Measurements from ENCODE around the gene KRTAP10-3.
A peak's percentile ranks its signal among the peaks of the same experiment; 100 is the strongest.

The KRTAP10-3 gene

DNA sequence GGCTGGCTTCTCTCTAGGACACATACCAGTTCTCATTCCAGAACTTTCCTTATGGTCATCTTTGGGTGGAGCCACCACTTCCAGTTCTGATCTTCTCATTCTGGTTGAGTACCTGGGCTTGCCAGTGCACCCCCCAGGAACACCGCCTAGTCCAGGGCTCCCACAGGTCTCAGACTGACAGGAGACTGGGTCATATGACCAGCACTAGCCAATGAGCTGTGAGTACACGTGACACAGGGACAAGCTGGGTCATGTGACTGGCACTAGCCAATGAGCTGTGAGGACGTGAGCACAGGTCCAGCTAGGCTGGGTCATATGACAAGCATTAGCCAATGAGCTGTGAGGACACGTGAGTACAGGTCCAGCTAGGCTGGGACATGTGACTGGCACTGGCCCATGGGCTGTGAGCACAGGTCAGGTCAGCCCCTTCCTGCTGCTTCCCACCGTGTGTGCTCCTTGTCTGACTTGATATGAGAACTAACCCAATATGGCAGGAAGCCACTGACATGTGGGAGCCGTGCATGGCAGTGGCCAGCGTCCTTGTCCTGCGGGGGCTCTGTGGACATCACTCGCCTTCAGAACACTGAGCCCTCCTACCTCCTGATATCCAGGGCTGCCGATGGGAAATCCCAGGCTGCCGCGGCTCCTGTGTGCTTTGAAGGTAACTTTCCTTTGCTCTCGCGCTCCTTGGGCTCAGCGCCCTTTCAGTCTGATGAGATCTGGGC is 41.3 kb downstream of the KRTAP10-3 start:
- H3K36me3 ChIP-seq (ENCODE audit: control insufficient read depth, insufficient read depth, low read length): no peaks in the 10 kb centered on the region
- H3K9ac ChIP-seq (ENCODE audit: low read length): peak overlapping the region; percentile 14
- no peaks in the 10 kb centered on the region for H3K27me3 ChIP-seq (ENCODE audit: control insufficient read depth, insufficient read depth, low read length)
- H3K4me1 ChIP-seq (ENCODE audit: control insufficient read depth, insufficient read depth, low read length): no peaks in the 10 kb centered on the region
- H3K27ac ChIP-seq (ENCODE audit: low read depth, low read length): no peak overlapping the region
- peak overlapping the region; percentile 47 for H3K4me3 ChIP-seq (ENCODE audit: low read depth, low read length)
- no peaks in the 10 kb centered on the region; the same call in 1 of the 2 replicates for H3K9me3 ChIP-seq (ENCODE audit: control insufficient read depth, insufficient read depth, low read depth, low read length)

GRCh38 chr21:44516828-44517174 is 41.8 kb downstream of the KRTAP10-3 start:
- Histone ChIP-seq H3K9ac (ENCODE audit: low read length) (no peak overlapping the region), H3K27me3 (ENCODE audit: control insufficient read depth, insufficient read depth, low read length) (no peaks in the 10 kb centered on the region), H3K4me1 (ENCODE audit: control insufficient read depth, insufficient read depth, low read length) (no peaks in the 10 kb centered on the region), H3K9me3 (ENCODE audit: control insufficient read depth, insufficient read depth, low read depth, low read length) (no peaks in the 10 kb centered on the region; the same call in 1 of the 2 replicates), H3K27ac (ENCODE audit: low read depth, low read length) (no peak overlapping the region), H3K4me3 (ENCODE audit: low read depth, low read length) (no peak overlapping the region), H3K36me3 (ENCODE audit: control insufficient read depth, insufficient read depth, low read length) (no peaks in the 10 kb centered on the region)

DNA sequence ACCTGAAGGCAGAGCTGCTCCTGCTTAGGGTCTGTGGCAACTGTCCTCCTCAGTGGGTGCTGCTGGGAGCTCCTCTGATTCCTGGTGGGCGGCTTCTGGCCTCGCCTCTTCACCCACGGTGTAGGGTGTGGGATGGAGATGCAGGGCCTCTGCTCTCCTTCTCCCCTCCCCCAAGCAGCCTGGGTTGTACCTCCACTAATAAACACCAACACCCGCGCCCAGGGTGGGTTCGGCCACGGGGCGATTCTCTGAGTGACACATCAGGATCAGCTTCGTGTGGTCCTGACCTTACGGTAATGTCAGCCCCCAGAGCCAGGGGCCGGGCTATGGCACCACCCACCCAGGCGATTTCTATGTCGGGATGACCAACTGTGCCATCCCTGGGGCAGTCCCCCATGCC is 42.3 kb downstream of the KRTAP10-3 start:
- Histone ChIP-seq H3K36me3 (ENCODE audit: control insufficient read depth, insufficient read depth, low read length) (peaks cover 1% of the 10 kb centered on the region), H3K27me3 (ENCODE audit: control insufficient read depth, insufficient read depth, low read length) (no peaks in the 10 kb centered on the region), H3K4me3 (ENCODE audit: low read depth, low read length) (no peak overlapping the region), H3K4me1 (ENCODE audit: control insufficient read depth, insufficient read depth, low read length) (no peaks in the 10 kb centered on the region), H3K9ac (ENCODE audit: low read length) (no peak overlapping the region), H3K9me3 (ENCODE audit: control insufficient read depth, insufficient read depth, low read depth, low read length) (no peaks in the 10 kb centered on the region; the same call in 1 of the 2 replicates), H3K27ac (ENCODE audit: low read depth, low read length) (no peak overlapping the region)

GRCh38 chr21:44515359-44516165 is 43.0 kb downstream of the KRTAP10-3 start:
- Histone ChIP-seq H3K27ac (ENCODE audit: low read depth, low read length) (no peak overlapping the region), H3K4me1 (ENCODE audit: control insufficient read depth, insufficient read depth, low read length) (0 out of 2 replicates have a peak, but pooled peaks cover 4% of the 10 kb centered on the region), H3K4me3 (ENCODE audit: low read depth, low read length) (no peak overlapping the region), H3K36me3 (ENCODE audit: control insufficient read depth, insufficient read depth, low read length) (peaks cover 6% of the 10 kb centered on the region), H3K27me3 (ENCODE audit: control insufficient read depth, insufficient read depth, low read length) (no peaks in the 10 kb centered on the region), H3K9ac (ENCODE audit: low read length) (no peak overlapping the region), H3K9me3 (ENCODE audit: control insufficient read depth, insufficient read depth, low read depth, low read length) (no peaks in the 10 kb centered on the region; the same call in 1 of the 2 replicates)

DNA sequence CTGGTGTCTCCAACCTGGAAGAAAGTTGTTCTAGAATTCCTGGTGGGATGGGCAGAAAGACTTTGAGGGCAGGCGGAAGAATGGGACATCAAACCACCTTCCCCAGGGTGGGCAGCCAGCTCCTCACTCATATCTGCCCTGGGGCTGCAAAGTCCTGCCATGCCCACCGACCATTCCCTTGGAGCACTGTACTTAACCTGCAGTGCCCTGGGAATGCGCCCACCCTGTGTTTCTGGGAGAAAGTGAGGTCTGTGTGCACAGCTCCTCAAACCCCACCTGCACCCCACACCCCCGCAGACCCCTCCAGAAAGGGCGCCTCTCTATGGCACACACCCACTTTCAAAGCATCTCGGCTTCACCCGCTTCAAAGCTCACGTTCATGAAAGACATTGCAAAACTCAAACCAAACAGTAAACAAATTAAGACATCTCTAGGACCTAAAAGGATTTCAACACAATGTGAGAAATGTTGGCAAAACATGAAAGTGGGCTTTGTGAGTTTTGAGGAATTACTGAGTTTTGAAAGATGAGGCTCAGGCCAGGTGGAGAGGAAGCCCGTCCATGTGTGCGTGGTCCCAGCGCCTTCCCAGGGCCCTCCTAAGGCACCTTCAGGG is 43.7 kb downstream of the KRTAP10-3 start:
- no peak overlapping the region for H3K9ac ChIP-seq (ENCODE audit: low read length)
- no peak overlapping the region for H3K27ac ChIP-seq (ENCODE audit: low read depth, low read length)
- H3K9me3 ChIP-seq (ENCODE audit: control insufficient read depth, insufficient read depth, low read depth, low read length): no peaks in the 10 kb centered on the region; the same call in 1 of the 2 replicates
- no peaks in the 10 kb centered on the region for H3K27me3 ChIP-seq (ENCODE audit: control insufficient read depth, insufficient read depth, low read length)
- peaks cover 7% of the 10 kb centered on the region; the same call in 1 of the 2 replicates for H3K4me1 ChIP-seq (ENCODE audit: control insufficient read depth, insufficient read depth, low read length)
- no peak overlapping the region for H3K4me3 ChIP-seq (ENCODE audit: low read depth, low read length)
- H3K36me3 ChIP-seq (ENCODE audit: control insufficient read depth, insufficient read depth, low read length): peaks cover 7% of the 10 kb centered on the region

- Histone ChIP-seq H3K4me3 (ENCODE audit: low read depth, low read length) (no peak overlapping the region), H3K27ac (ENCODE audit: low read depth, low read length) (no peak overlapping the region), H3K27me3 (ENCODE audit: control insufficient read depth, insufficient read depth, low read length) (no peaks in the 10 kb centered on the region), H3K4me1 (ENCODE audit: control insufficient read depth, insufficient read depth, low read length) (peaks cover 7% of the 10 kb centered on the region; the same call in 1 of the 2 replicates), H3K9ac (ENCODE audit: low read length) (no peak overlapping the region), H3K36me3 (ENCODE audit: control insufficient read depth, insufficient read depth, low read length) (peaks cover 11% of the 10 kb centered on the region), H3K9me3 (ENCODE audit: control insufficient read depth, insufficient read depth, low read depth, low read length) (no peaks in the 10 kb centered on the region; the same call in 1 of the 2 replicates)
These were observed 44.4 kb downstream of the KRTAP10-3 start for GRCh38 chr21:44514218-44514520.

DNA sequence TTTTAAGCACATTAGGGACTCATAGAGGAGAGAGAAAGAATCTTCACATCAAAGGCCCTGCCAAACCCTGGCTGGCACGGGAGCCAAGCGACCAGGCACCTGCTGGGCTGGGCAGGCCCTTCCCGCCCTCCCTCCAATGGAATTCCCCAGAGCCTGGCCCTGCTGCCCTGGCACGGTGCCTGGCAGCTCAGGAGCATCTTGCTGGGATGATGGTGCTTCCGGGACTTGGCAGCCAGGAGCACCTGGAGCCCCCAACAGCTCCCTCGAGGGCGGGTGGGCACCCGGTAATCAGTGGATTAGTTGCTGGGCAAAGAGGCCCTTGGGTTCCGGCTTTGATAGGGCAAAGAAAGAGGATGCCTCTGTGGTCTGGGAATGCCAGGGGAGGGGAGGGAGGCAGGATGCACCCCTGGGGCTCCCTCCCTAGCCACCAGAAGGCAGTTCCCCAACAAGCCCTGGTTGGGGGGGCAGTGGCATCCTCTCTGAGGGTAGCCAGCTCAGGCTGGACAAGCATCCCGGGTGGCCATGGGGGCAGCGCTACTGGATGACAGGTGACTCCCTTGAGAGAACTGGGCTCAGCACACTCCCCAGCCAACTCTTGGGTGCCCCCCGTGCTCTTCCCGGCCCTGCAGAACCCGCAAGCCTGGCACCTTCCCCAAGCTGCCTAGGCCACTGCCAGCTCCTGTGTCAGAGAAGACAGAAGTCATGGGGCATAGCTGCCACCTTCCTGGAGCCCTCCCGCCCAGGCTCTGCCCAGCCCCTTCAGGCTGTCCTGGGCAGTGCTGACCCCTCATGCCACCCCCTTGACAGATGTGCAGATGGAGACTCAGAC is 45.0 kb downstream of the KRTAP10-3 start:
- Histone ChIP-seq H3K27ac (ENCODE audit: low read depth, low read length) (no peak overlapping the region), H3K4me3 (ENCODE audit: low read depth, low read length) (no peak overlapping the region), H3K27me3 (ENCODE audit: control insufficient read depth, insufficient read depth, low read length) (no peaks in the 10 kb centered on the region), H3K36me3 (ENCODE audit: control insufficient read depth, insufficient read depth, low read length) (peaks cover 17% of the 10 kb centered on the region), H3K9me3 (ENCODE audit: control insufficient read depth, insufficient read depth, low read depth, low read length) (no peaks in the 10 kb centered on the region; the same call in 1 of the 2 replicates), H3K4me1 (ENCODE audit: control insufficient read depth, insufficient read depth, low read length) (peaks cover 7% of the 10 kb centered on the region; the same call in 1 of the 2 replicates), H3K9ac (ENCODE audit: low read length) (no peak overlapping the region)

- Histone ChIP-seq H3K27me3 (ENCODE audit: control insufficient read depth, insufficient read depth, low read length) (no peaks in the 10 kb centered on the region), H3K4me1 (ENCODE audit: control insufficient read depth, insufficient read depth, low read length) (peaks cover 7% of the 10 kb centered on the region; the same call in 1 of the 2 replicates), H3K27ac (ENCODE audit: low read depth, low read length) (no peak overlapping the region)
These were observed 45.9 kb downstream of the KRTAP10-3 start for GRCh38 chr21:44512496-44513388.

DNA sequence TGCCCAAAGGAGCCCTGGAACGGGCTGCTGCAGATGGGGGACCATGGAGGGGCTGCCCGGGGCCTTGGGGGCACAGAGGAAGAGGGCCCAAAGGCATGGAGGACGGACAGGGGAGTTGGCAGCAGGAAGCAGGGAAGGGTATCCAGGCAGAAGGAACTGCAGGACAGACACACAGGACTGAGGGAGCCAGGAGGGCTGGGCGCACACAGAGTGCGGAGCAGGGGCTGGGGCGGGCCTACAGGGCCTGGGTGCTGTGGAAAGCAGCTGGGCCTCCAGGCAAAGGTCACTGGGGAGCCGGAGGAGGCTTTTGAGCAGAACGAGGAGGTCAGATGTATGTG is 46.7 kb downstream of the KRTAP10-3 start:
- Histone ChIP-seq H3K4me3 (ENCODE audit: low read depth, low read length) (no peak overlapping the region), H3K27ac (ENCODE audit: low read depth, low read length) (no peak overlapping the region), H3K9me3 (ENCODE audit: control insufficient read depth, insufficient read depth, low read depth, low read length) (no peaks in the 10 kb centered on the region), H3K27me3 (ENCODE audit: control insufficient read depth, insufficient read depth, low read length) (no peaks in the 10 kb centered on the region), H3K9ac (ENCODE audit: low read length) (no peak overlapping the region), H3K4me1 (ENCODE audit: control insufficient read depth, insufficient read depth, low read length) (peaks cover 7% of the 10 kb centered on the region; the same call in 1 of the 2 replicates), H3K36me3 (ENCODE audit: control insufficient read depth, insufficient read depth, low read length) (peaks cover 19% of the 10 kb centered on the region)

More at GRCh38 chr21:44512496-44513388, 45.9 kb downstream of the KRTAP10-3 start:
- Histone ChIP-seq H3K4me3 (ENCODE audit: low read depth, low read length) (no peak overlapping the region), H3K36me3 (ENCODE audit: control insufficient read depth, insufficient read depth, low read length) (peaks cover 19% of the 10 kb centered on the region), H3K9ac (ENCODE audit: low read length) (no peak overlapping the region), H3K9me3 (ENCODE audit: control insufficient read depth, insufficient read depth, low read depth, low read length) (no peaks in the 10 kb centered on the region; the same call in 1 of the 2 replicates)

Data from HUES6 (cell line).